ENCODE data around the gene CLSTN2.

GRCh38 chr3:140096037-140096436, 161.1 kb downstream of the CLSTN2 start:
- no peak for TF ChIP-seq CTCF (IDR thresholded peaks at IDR 0.05)
- TF ChIP-seq POLR2A (IDR thresholded peaks at IDR 0.05; ENCODE audit: low read depth) = no peak

Measured in esophagus muscularis mucosa (tissue), 3 donors.